HG03565 (cell line): ENCODE measurements around the gene KRTAP19-7.

Experiments used
- ATAC-seq: cut with Tn5 transposase; IDR thresholded peaks from one replicate; pipeline ENCODE4 v1.9.1; 2021; ENCODE audit warnings: mild to moderate bottlenecking, moderate library complexity; ENCODE audit not compliant: unreplicated experiment

KRTAP19-7 gene

GRCh38 chr21:30561264-30561895 lies at the start of gene KRTAP19-7:
Gene KRTAP19-7, minus strand, starts transcription at chr21:30561314. Its CDS starts 25 bp downstream, at chr21:30561289.
- no peak for ATAC-seq

GRCh38 chr21:30605968-30606367 lies 44.9 kb upstream of the KRTAP19-7 start:
- no peak for ATAC-seq

- ATAC-seq, result no peak
These were observed 39.7 kb upstream of the KRTAP19-7 start, which contains the start of gene KRTAP22-1 for GRCh38 chr21:30600787-30601186. Gene KRTAP22-1, plus strand, starts transcription at chr21:30601087.

- ATAC-seq, result no peak
These were observed 37.7 kb upstream of the KRTAP19-7 start, which contains the start of gene KRTAP6-2 for GRCh38 chr21:30598802-30599201. Gene KRTAP6-2, minus strand, starts transcription at chr21:30598902. Its CDS starts 28 bp downstream, at chr21:30598874.

GRCh38 chr21:30592140-30592539 lies 31.0 kb upstream of the KRTAP19-7 start, which contains the start of gene KRTAP6-3:
Gene KRTAP6-3, plus strand, starts transcription at chr21:30592440. Its CDS starts 6 bp downstream, at chr21:30592446.
- no peak for ATAC-seq

- ATAC-seq, result no peak
These were observed 29.2 kb upstream of the KRTAP19-7 start, which contains the start of gene KRTAP22-2 for GRCh38 chr21:30590297-30590696. Gene KRTAP22-2, minus strand, starts transcription at chr21:30590397.

GRCh38 chr21:30582870-30583269 lies 21.8 kb upstream of the KRTAP19-7 start:
- no peak for ATAC-seq

- ATAC-seq, result no peak
These were observed 19.0 kb upstream of the KRTAP19-7 start for GRCh38 chr21:30580132-30580531.

GRCh38 chr21:30579346-30579745 lies 18.2 kb upstream of the KRTAP19-7 start:
- no peak for ATAC-seq

- ATAC-seq, result no peak
These were observed 16.7 kb upstream of the KRTAP19-7 start for GRCh38 chr21:30577766-30578165.

- no peak for ATAC-seq
These were observed 6.5 kb upstream of the KRTAP19-7 start for GRCh38 chr21:30567617-30568016.

- ATAC-seq, result no peak
These were observed 2.5 kb upstream of the KRTAP19-7 start for GRCh38 chr21:30563630-30564029.

GRCh38 chr21:30563072-30563471 lies 2.0 kb upstream of the KRTAP19-7 start:
- no peak for ATAC-seq

GRCh38 chr21:30561957-30562356 lies 843 bp upstream of the KRTAP19-7 start:
- no peak for ATAC-seq

- ATAC-seq, result no peak
These were observed 6.0 kb downstream of the KRTAP19-7 start for GRCh38 chr21:30555095-30555494.

- no peak for ATAC-seq
These were observed 8.3 kb downstream of the KRTAP19-7 start for GRCh38 chr21:30552782-30553181.

GRCh38 chr21:30541764-30542163 lies 19.4 kb downstream of the KRTAP19-7 start, which contains the start of gene KRTAP19-6:
Gene KRTAP19-6, minus strand, starts transcription at chr21:30541864. Its CDS starts 31 bp downstream, at chr21:30541833.
- ATAC-seq, result no peak

GRCh38 chr21:30518876-30519275 lies 42.2 kb downstream of the KRTAP19-7 start:
- ATAC-seq, result no peak

GRCh38 chr21:30515681-30516080 lies 45.4 kb downstream of the KRTAP19-7 start:
- no peak for ATAC-seq
